ENCODE results near the gene TRHDE.
"Not testable (repeated sequence)": the region's sequence is repeated elsewhere in the genome, so short reads cannot be mapped to it uniquely, and the experiment has no call there.

- TF ChIP-seq, protein P1, sequence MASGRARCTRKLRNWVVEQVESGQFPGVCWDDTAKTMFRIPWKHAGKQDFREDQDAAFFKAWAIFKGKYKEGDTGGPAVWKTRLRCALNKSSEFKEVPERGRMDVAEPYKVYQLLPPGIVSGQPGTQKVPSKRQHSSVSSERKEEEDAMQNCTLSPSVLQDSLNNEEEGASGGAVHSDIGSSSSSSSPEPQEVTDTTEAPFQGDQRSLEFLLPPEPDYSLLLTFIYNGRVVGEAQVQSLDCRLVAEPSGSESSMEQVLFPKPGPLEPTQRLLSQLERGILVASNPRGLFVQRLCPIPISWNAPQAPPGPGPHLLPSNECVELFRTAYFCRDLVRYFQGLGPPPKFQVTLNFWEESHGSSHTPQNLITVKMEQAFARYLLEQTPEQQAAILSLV (CRISPR knock-in tag; IDR thresholded peaks at IDR 0.05; ENCODE audit: borderline replicate concordance): not testable (repeated sequence)
- not testable (repeated sequence) for TF ChIP-seq ZBTB43 (CRISPR knock-in tag; conservative IDR thresholded peaks at IDR 0.05); ZBTB40 (IDR thresholded peaks at IDR 0.05); ZBTB40 (CRISPR knock-in tag; IDR thresholded peaks at IDR 0.05); ZKSCAN8 (CRISPR knock-in tag; IDR thresholded peaks at IDR 0.05; ENCODE audit: borderline replicate concordance); POLR2A (IDR thresholded peaks at IDR 0.05; ENCODE audit: insufficient read depth in 1 of 2, low read depth in 2 of 2, low read length in 2 of 2); SIX1 (CRISPR knock-in tag; IDR thresholded peaks at IDR 0.05; ENCODE audit: borderline replicate concordance); ELF1 (CRISPR knock-in tag; IDR thresholded peaks at IDR 0.05); FOSL2 (CRISPR knock-in tag; IDR thresholded peaks at IDR 0.05)
- TF ChIP-seq, protein P2, sequence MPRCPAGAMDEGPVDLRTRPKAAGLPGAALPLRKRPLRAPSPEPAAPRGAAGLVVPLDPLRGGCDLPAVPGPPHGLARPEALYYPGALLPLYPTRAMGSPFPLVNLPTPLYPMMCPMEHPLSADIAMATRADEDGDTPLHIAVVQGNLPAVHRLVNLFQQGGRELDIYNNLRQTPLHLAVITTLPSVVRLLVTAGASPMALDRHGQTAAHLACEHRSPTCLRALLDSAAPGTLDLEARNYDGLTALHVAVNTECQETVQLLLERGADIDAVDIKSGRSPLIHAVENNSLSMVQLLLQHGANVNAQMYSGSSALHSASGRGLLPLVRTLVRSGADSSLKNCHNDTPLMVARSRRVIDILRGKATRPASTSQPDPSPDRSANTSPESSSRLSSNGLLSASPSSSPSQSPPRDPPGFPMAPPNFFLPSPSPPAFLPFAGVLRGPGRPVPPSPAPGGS (CRISPR knock-in tag; IDR thresholded peaks at IDR 0.05): not testable (repeated sequence)
Observed at GRCh38 chr12:72520044-72520678, 248.0 kb downstream of the TRHDE start.
